ENCODE measurements around the gene SLC12A7.

SLC12A7 gene

GRCh38 chr5:1058988-1059883 is 52.6 kb downstream of the SLC12A7 start:
- Histone ChIP-seq H3K36me3 (ENCODE audit: control insufficient read depth, insufficient read depth, low read length) (peaks cover 36% of the 10 kb centered on the region), H3K9me3 (ENCODE audit: control insufficient read depth, low read length) (no peaks in the 10 kb centered on the region), H3K4me1 (ENCODE audit: control insufficient read depth, insufficient read depth, low read length, poor library complexity, severe bottlenecking) (no peaks in the 10 kb centered on the region), H3K4me3 (ENCODE audit: extremely low read depth, insufficient read depth, low read length, poor library complexity, severe bottlenecking) (no peak overlapping the region), H3K27ac (ENCODE audit: low read depth, low read length, severe bottlenecking) (no peak overlapping the region)
- WGBS, 2 experiments (ENCODE audit: insufficient coverage in 2 of 2) = 92 to 97% methylated on average over 25 to 26 of the region's 34 CpGs

GRCh38 chr5:1058083-1058945 is 53.5 kb downstream of the SLC12A7 start:
- peaks cover 37% of the 10 kb centered on the region for H3K36me3 ChIP-seq (ENCODE audit: control insufficient read depth, insufficient read depth, low read length)
- H3K4me3 ChIP-seq (ENCODE audit: extremely low read depth, insufficient read depth, low read length, poor library complexity, severe bottlenecking) = no peak overlapping the region
- no peaks in the 10 kb centered on the region for H3K4me1 ChIP-seq (ENCODE audit: control insufficient read depth, insufficient read depth, low read length, poor library complexity, severe bottlenecking)
- no peaks in the 10 kb centered on the region for H3K9me3 ChIP-seq (ENCODE audit: control insufficient read depth, low read length)
- 94 to 95% methylated on average over 34 to 35 of the region's 36 CpGs for WGBS, 2 experiments (ENCODE audit: insufficient coverage in 2 of 2)
- H3K27ac ChIP-seq (ENCODE audit: low read depth, low read length, severe bottlenecking) = no peak overlapping the region

- Histone ChIP-seq H3K36me3 (ENCODE audit: control insufficient read depth, insufficient read depth, low read length) (peaks cover 32% of the 10 kb centered on the region), H3K4me1 (ENCODE audit: control insufficient read depth, insufficient read depth, low read length, poor library complexity, severe bottlenecking) (no peaks in the 10 kb centered on the region), H3K4me3 (ENCODE audit: extremely low read depth, insufficient read depth, low read length, poor library complexity, severe bottlenecking) (no peak overlapping the region), H3K9me3 (ENCODE audit: control insufficient read depth, low read length) (no peaks in the 10 kb centered on the region), H3K27ac (ENCODE audit: low read depth, low read length, severe bottlenecking) (no peak overlapping the region)
- WGBS, 2 experiments (ENCODE audit: insufficient coverage in 2 of 2) = 88 to 89% methylated on average over 33 to 35 of the region's 36 CpGs
Observed at GRCh38 chr5:1057485-1058082, 54.3 kb downstream of the SLC12A7 start.

GRCh38 chr5:1056611-1057484 is 55.0 kb downstream of the SLC12A7 start:
- H3K27ac ChIP-seq (ENCODE audit: low read depth, low read length, severe bottlenecking) = no peak overlapping the region
- no peak overlapping the region for H3K4me3 ChIP-seq (ENCODE audit: extremely low read depth, insufficient read depth, low read length, poor library complexity, severe bottlenecking)
- H3K36me3 ChIP-seq (ENCODE audit: control insufficient read depth, insufficient read depth, low read length) = peaks cover 31% of the 10 kb centered on the region
- H3K9me3 ChIP-seq (ENCODE audit: control insufficient read depth, low read length) = no peaks in the 10 kb centered on the region
- no peaks in the 10 kb centered on the region for H3K4me1 ChIP-seq (ENCODE audit: control insufficient read depth, insufficient read depth, low read length, poor library complexity, severe bottlenecking)
- WGBS, 2 experiments (ENCODE audit: insufficient coverage in 2 of 2) = 89 to 91% methylated on average over 27 of the region's 27 CpGs

- Histone ChIP-seq H3K4me1 (ENCODE audit: control insufficient read depth, insufficient read depth, low read length, poor library complexity, severe bottlenecking) (no peaks in the 10 kb centered on the region), H3K4me3 (ENCODE audit: extremely low read depth, insufficient read depth, low read length, poor library complexity, severe bottlenecking) (no peak overlapping the region), H3K27ac (ENCODE audit: low read depth, low read length, severe bottlenecking) (no peak overlapping the region), H3K9me3 (ENCODE audit: control insufficient read depth, low read length) (no peaks in the 10 kb centered on the region), H3K36me3 (ENCODE audit: control insufficient read depth, insufficient read depth, low read length) (peaks cover 30% of the 10 kb centered on the region)
- WGBS, 2 experiments (ENCODE audit: insufficient coverage in 2 of 2) = 92 to 97% methylated on average over 39 of the region's 39 CpGs
Observed at GRCh38 chr5:1055896-1056610, 55.8 kb downstream of the SLC12A7 start.

GRCh38 chr5:1054799-1055775 is 56.8 kb downstream of the SLC12A7 start:
- no peaks in the 10 kb centered on the region for H3K4me1 ChIP-seq (ENCODE audit: control insufficient read depth, insufficient read depth, low read length, poor library complexity, severe bottlenecking)
- H3K27ac ChIP-seq (ENCODE audit: low read depth, low read length, severe bottlenecking) = no peak overlapping the region
- H3K36me3 ChIP-seq (ENCODE audit: control insufficient read depth, insufficient read depth, low read length) = peaks cover 29% of the 10 kb centered on the region
- no peaks in the 10 kb centered on the region for H3K9me3 ChIP-seq (ENCODE audit: control insufficient read depth, low read length)
- WGBS, 2 experiments (ENCODE audit: insufficient coverage in 2 of 2) = 90 to 92% methylated on average over 36 to 37 of the region's 39 CpGs
- no peak overlapping the region for H3K4me3 ChIP-seq (ENCODE audit: extremely low read depth, insufficient read depth, low read length, poor library complexity, severe bottlenecking)

- no peak overlapping the region for H3K27ac ChIP-seq (ENCODE audit: low read depth, low read length, severe bottlenecking)
- H3K4me3 ChIP-seq (ENCODE audit: extremely low read depth, insufficient read depth, low read length, poor library complexity, severe bottlenecking) = no peak overlapping the region
- no peaks in the 10 kb centered on the region for H3K4me1 ChIP-seq (ENCODE audit: control insufficient read depth, insufficient read depth, low read length, poor library complexity, severe bottlenecking)
- no peaks in the 10 kb centered on the region for H3K9me3 ChIP-seq (ENCODE audit: control insufficient read depth, low read length)
- H3K36me3 ChIP-seq (ENCODE audit: control insufficient read depth, insufficient read depth, low read length) = peaks cover 25% of the 10 kb centered on the region
- WGBS, 2 experiments (ENCODE audit: insufficient coverage in 2 of 2) = 91 to 93% methylated on average over 38 of the region's 39 CpGs
Observed at GRCh38 chr5:1054018-1054798, 57.7 kb downstream of the SLC12A7 start.

GRCh38 chr5:1053391-1054017 is 58.4 kb downstream of the SLC12A7 start:
- no peaks in the 10 kb centered on the region for H3K9me3 ChIP-seq (ENCODE audit: control insufficient read depth, low read length)
- H3K36me3 ChIP-seq (ENCODE audit: control insufficient read depth, insufficient read depth, low read length) = peaks cover 23% of the 10 kb centered on the region
- 96 to 97% methylated on average over 27 to 32 of the region's 32 CpGs for WGBS, 2 experiments (ENCODE audit: insufficient coverage in 2 of 2)
- H3K27ac ChIP-seq (ENCODE audit: low read depth, low read length, severe bottlenecking) = no peak overlapping the region
- no peak overlapping the region for H3K4me3 ChIP-seq (ENCODE audit: extremely low read depth, insufficient read depth, low read length, poor library complexity, severe bottlenecking)
- no peaks in the 10 kb centered on the region for H3K4me1 ChIP-seq (ENCODE audit: control insufficient read depth, insufficient read depth, low read length, poor library complexity, severe bottlenecking)
